ENCODE measurements around the gene CREG2. TPM values are rescaled to one million over a fixed set of nuclear protein-coding genes. Genes with fewer than 3 reads are reported as not detected.

CREG2 gene
- total RNA-seq, 6 experiments from 2014 or later = 0.20 TPM; not detected in 5

- Histone ChIP-seq H3K4me1 (no peaks in the 10 kb centered on the region), H3K4me3 (no peak overlapping the region), H3K36me3 (no peaks in the 10 kb centered on the region), H3K27me3 (no peaks in the 10 kb centered on the region), H3K27ac (no peak overlapping the region), H3K9me3 (no peaks in the 10 kb centered on the region)
- ATAC-seq (no peak), DNase-seq (no peak)
- TF ChIP-seq CTCF (IDR thresholded peaks at IDR 0.05) (no peak), POLR2A (IDR thresholded peaks at IDR 0.05) (no peak)
- intact Hi-C loops (cut with DNase I) = no loop called here
- 50% methylated on average over 7 of the region's 7 CpGs for WGBS (ENCODE audit: insufficient coverage, low coverage, low lambda C conversion rate, missing lambda C conversion rate)
Observed at GRCh38 chr2:101405351-101405899, 18.1 kb upstream of the CREG2 start.

- intact Hi-C loops (cut with DNase I) = no loop called here
- H3K4me3 ChIP-seq = no peak overlapping the region
- H3K27ac ChIP-seq = no peak overlapping the region
- no peak for TF ChIP-seq POLR2A (IDR thresholded peaks at IDR 0.05)
- no peak for TF ChIP-seq CTCF (IDR thresholded peaks at IDR 0.05)
- H3K9me3 ChIP-seq = no peaks in the 10 kb centered on the region
- no peaks in the 10 kb centered on the region for H3K36me3 ChIP-seq
- no peaks in the 10 kb centered on the region for H3K4me1 ChIP-seq
- WGBS (ENCODE audit: insufficient coverage, low coverage, low lambda C conversion rate, missing lambda C conversion rate) = 80% methylated on average over 1 of the region's 1 CpG
- no peak for ATAC-seq
- DNase-seq = no peak
- no peaks in the 10 kb centered on the region for H3K27me3 ChIP-seq
Observed at GRCh38 chr2:101403745-101404144, 16.4 kb upstream of the CREG2 start.

GRCh38 chr2:101402630-101403029 is 15.3 kb upstream of the CREG2 start:
- Histone ChIP-seq H3K36me3 (no peaks in the 10 kb centered on the region), H3K27me3 (no peaks in the 10 kb centered on the region), H3K4me3 (no peak overlapping the region), H3K27ac (no peak overlapping the region), H3K4me1 (no peaks in the 10 kb centered on the region), H3K9me3 (no peaks in the 10 kb centered on the region)
- intact Hi-C loops (cut with DNase I) = no loop called here
- TF ChIP-seq CTCF (IDR thresholded peaks at IDR 0.05) = no peak
- TF ChIP-seq POLR2A (IDR thresholded peaks at IDR 0.05) = no peak
- WGBS (ENCODE audit: insufficient coverage, low coverage, low lambda C conversion rate, missing lambda C conversion rate) = 74% methylated on average over 5 of the region's 6 CpGs
- ATAC-seq (no peak), DNase-seq (no peak)

GRCh38 chr2:101401906-101402305 is 14.6 kb upstream of the CREG2 start:
- H3K36me3 ChIP-seq = no peaks in the 10 kb centered on the region
- no peaks in the 10 kb centered on the region for H3K4me1 ChIP-seq
- H3K9me3 ChIP-seq = no peaks in the 10 kb centered on the region
- ATAC-seq = no peak
- no peak overlapping the region for H3K27ac ChIP-seq
- intact Hi-C loops (cut with DNase I) = no loop called here
- no peak overlapping the region for H3K4me3 ChIP-seq
- no peak for DNase-seq
- 64% methylated on average over 5 of the region's 5 CpGs for WGBS (ENCODE audit: insufficient coverage, low coverage, low lambda C conversion rate, missing lambda C conversion rate)
- no peaks in the 10 kb centered on the region for H3K27me3 ChIP-seq
- TF ChIP-seq CTCF (IDR thresholded peaks at IDR 0.05) (no peak), POLR2A (IDR thresholded peaks at IDR 0.05) (no peak)

- Histone ChIP-seq H3K27ac (no peak overlapping the region), H3K36me3 (no peaks in the 10 kb centered on the region), H3K27me3 (no peaks in the 10 kb centered on the region), H3K4me1 (no peaks in the 10 kb centered on the region), H3K4me3 (no peak overlapping the region), H3K9me3 (no peaks in the 10 kb centered on the region)
- 65% methylated on average over 8 of the region's 8 CpGs for WGBS (ENCODE audit: insufficient coverage, low coverage, low lambda C conversion rate, missing lambda C conversion rate)
- no peak for TF ChIP-seq CTCF (IDR thresholded peaks at IDR 0.05)
- no peak for TF ChIP-seq POLR2A (IDR thresholded peaks at IDR 0.05)
- DNase-seq (no peak), ATAC-seq (no peak)
- intact Hi-C loops (cut with DNase I) = no loop called here
Observed at GRCh38 chr2:101401326-101401665, 14.0 kb upstream of the CREG2 start.
